Measurements from ENCODE around the gene GJA3.

Gene GJA3

DNA sequence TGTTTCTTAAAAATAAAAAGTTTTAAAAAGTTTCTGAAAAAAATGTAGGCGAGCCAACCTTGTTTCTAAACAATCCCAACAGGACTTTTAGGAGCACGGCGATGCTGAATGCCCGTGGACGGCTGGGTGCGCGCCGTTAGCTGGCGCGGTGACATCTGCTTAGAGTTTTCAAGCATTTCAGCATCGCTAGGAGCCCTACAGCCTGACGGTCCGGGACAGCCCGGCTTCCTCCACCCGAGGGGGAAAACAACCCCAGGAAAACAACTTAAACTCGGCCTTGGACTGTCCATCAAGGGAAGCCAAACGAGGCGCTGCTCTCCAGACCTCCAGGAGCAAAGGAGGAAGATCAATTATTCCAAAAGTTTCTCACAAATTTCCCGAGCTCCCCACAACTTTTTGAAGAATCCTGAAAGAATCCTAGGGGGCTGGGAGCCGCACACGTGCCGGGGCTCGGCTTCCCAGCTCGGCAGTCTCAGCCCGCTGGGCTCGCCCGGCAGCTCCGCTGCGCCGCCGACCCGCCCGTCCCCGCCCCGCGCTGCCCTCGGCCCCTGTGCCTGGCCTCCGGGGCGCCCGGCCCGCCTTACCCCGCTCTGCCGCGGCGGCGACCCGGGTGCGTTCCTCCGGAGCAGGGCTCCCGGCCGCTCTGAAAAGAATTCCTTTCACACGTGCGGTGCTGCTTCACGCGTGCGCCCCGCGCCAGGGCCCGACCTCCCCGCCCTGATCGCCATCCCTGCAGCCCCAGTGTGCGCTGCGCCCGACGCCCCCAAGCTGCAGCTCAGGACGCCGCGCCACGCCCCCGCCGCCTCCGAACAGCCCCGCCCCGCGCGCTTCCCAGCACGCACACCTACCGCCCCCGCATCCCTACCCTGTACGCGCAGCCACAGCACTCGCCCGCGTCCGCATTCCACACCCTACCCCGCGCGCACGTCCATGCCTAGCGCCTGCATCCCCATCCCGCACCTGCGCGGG is at the start of gene GJA3:
Gene GJA3, minus strand, starts transcription at position 747 of the 969 bp plus-strand sequence. CDS start 17,764 bp downstream, outside the sequence.
- Histone ChIP-seq H3K27ac (ENCODE audit: low read depth, low read length) (no peak within 1 kb of the TSS), H3K9ac (ENCODE audit: low read depth, low read length) (no peak within 1 kb of the TSS), H3K27me3 (ENCODE audit: control insufficient read depth, insufficient read depth, low read length) (peaks cover 64% of the 10 kb centered on the region), H3K36me3 (ENCODE audit: control insufficient read depth, insufficient read depth, low read length) (no peaks in the 10 kb centered on the region), H3K4me3 (ENCODE audit: low read depth, low read length) (peak within 1 kb of the TSS; percentile 59), H3K4me1 (ENCODE audit: control insufficient read depth, insufficient read depth, low read length) (no peaks in the 10 kb centered on the region; the same call in 1 of the 2 replicates), H3K9me3 (ENCODE audit: control insufficient read depth, insufficient read depth, low read length) (no peaks in the 10 kb centered on the region)

DNA sequence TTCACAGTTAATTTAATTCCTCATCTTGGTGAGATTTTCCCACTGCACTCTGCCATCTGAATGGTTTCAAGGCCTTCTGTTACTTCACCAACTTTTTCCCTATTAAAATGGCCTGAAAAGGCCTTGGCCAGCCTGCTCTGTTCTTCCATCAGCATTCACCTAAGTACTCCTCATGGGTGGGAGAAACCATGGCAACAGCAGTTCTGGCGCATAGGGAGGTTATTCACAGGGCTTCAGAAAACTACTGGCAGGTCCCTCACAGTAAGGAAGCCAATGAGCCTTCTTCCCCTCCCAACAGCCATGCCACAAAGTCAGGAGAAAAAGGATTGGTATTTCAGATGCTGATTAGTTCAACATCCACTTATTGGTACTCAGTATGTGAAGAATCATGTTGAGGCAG is 49.1 kb upstream of the GJA3 start:
- Histone ChIP-seq H3K27ac (ENCODE audit: low read depth, low read length) (no peak overlapping the region), H3K4me3 (ENCODE audit: low read depth, low read length) (no peak overlapping the region), H3K4me1 (ENCODE audit: control insufficient read depth, insufficient read depth, low read length) (no peaks in the 10 kb centered on the region), H3K9me3 (ENCODE audit: control insufficient read depth, insufficient read depth, low read length) (no peaks in the 10 kb centered on the region), H3K9ac (ENCODE audit: low read depth, low read length) (no peak overlapping the region), H3K27me3 (ENCODE audit: control insufficient read depth, insufficient read depth, low read length) (no peaks in the 10 kb centered on the region), H3K36me3 (ENCODE audit: control insufficient read depth, insufficient read depth, low read length) (no peaks in the 10 kb centered on the region)

DNA sequence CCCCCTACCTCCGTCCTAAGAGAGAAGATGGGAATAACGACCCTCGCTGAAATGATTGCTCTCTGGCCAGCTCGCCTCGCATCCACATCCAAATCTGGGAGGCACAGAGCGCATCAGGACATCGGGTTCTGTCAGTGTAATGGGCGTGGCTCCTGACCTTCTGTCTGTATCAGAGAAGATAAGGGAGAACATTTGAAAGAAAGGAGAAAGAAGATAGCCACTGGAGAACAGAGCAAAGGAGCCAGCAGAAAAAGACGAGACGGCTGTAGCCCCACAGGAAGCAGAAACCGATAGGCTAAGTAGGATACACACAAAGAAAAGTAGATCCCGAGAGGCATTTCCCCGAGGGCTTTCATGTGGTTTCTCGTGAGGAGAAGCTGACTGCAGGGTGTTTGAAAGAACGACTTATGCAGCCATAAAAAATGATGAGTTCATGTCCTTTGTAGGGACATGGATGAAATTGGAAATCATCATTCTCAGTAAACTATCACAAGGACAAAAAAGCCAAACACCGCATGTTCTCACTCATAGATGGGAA is 45.9 kb upstream of the GJA3 start:
- Histone ChIP-seq H3K4me1 (ENCODE audit: control insufficient read depth, insufficient read depth, low read length) (no peaks in the 10 kb centered on the region), H3K36me3 (ENCODE audit: control insufficient read depth, insufficient read depth, low read length) (no peaks in the 10 kb centered on the region), H3K27ac (ENCODE audit: low read depth, low read length) (no peak overlapping the region), H3K4me3 (ENCODE audit: low read depth, low read length) (no peak overlapping the region), H3K9ac (ENCODE audit: low read depth, low read length) (no peak overlapping the region), H3K9me3 (ENCODE audit: control insufficient read depth, insufficient read depth, low read length) (no peaks in the 10 kb centered on the region), H3K27me3 (ENCODE audit: control insufficient read depth, insufficient read depth, low read length) (no peaks in the 10 kb centered on the region; the same call in 1 of the 2 replicates)

DNA sequence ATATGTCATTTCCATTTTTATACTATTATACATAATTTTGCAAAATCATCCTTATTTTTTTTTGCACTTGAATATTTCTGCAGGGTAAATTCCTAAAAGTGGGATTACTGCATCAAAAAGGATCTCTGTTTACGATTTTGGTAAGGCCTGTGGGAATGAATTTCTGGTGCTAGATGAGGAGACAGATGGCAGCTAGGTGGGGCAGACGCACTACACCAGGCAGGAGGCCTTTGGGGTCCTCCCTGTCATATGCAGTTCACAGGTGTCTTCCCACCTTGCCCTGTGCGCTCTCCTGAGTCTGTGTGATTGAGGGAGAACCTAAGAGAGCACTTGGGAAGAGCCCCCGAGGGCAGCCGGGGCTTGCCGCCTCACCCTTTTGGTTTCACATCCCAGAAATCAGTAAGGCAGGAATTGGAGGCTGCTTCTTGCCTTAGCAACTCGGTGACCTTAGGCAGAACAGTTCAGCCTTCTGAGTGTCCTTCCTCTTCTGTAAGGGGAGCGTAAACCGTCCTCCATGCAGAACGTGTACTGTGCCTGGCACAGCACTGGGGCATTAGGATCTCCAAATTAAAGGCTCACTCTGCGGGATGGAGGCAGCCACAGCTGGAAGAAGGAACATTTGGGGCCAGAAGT is 45.3 kb upstream of the GJA3 start:
- no peaks in the 10 kb centered on the region for H3K4me1 ChIP-seq (ENCODE audit: control insufficient read depth, insufficient read depth, low read length)
- H3K9me3 ChIP-seq (ENCODE audit: control insufficient read depth, insufficient read depth, low read length), result no peaks in the 10 kb centered on the region
- no peaks in the 10 kb centered on the region for H3K36me3 ChIP-seq (ENCODE audit: control insufficient read depth, insufficient read depth, low read length)
- H3K27me3 ChIP-seq (ENCODE audit: control insufficient read depth, insufficient read depth, low read length), result no peaks in the 10 kb centered on the region; the same call in 1 of the 2 replicates
- no peak overlapping the region for H3K9ac ChIP-seq (ENCODE audit: low read depth, low read length)
- H3K4me3 ChIP-seq (ENCODE audit: low read depth, low read length), result no peak overlapping the region
- H3K27ac ChIP-seq (ENCODE audit: low read depth, low read length), result no peak overlapping the region

DNA sequence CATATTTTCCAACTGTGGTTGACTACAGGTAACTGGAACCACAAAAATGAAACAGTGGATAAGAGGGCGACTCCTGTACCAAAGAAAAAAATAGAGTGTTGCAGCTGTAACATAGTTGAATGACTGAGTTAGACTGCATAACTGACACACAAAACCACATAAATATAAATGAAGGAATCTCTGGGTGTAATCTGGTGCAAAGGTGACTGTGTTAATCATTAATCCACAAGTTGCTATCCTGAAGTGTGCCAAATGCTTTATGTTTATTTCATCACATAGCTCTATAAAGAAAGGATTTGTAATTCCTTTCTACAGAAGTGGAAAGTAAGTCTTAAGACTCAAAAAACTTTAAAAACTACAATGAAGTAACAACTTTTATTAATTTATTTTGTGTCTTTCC is 37.9 kb upstream of the GJA3 start:
- no peak overlapping the region for H3K4me3 ChIP-seq (ENCODE audit: low read depth, low read length)
- no peaks in the 10 kb centered on the region for H3K36me3 ChIP-seq (ENCODE audit: control insufficient read depth, insufficient read depth, low read length)
- no peak overlapping the region for H3K27ac ChIP-seq (ENCODE audit: low read depth, low read length)
- H3K4me1 ChIP-seq (ENCODE audit: control insufficient read depth, insufficient read depth, low read length), result peaks cover 7% of the 10 kb centered on the region
- H3K9ac ChIP-seq (ENCODE audit: low read depth, low read length), result no peak overlapping the region
- no peaks in the 10 kb centered on the region for H3K9me3 ChIP-seq (ENCODE audit: control insufficient read depth, insufficient read depth, low read length)
- H3K27me3 ChIP-seq (ENCODE audit: control insufficient read depth, insufficient read depth, low read length), result peaks cover 43% of the 10 kb centered on the region

DNA sequence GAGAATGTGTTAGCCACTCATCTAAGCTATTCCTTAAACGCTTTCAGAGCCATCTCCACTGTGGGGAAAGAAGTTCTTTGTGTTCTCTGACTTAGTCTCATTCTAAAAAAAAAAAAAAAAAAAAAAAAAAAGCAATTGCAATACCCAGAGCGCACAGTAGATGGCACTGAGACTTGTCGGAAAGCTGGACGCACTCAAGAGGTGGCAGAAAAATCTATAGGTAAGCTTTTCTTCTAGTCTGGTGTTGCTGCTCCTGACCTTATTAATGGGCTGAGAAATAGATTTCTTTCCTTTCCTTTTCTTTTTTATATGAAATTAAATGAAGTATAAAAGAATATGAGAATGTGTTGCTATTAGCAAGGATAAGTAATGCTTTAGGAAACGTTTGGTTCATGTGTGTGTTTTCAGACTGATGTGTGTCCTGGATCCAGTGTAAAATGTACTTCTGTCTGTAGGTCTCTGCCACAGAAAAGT is 36.5 kb upstream of the GJA3 start:
- H3K4me3 ChIP-seq (ENCODE audit: low read depth, low read length), result no peak overlapping the region
- H3K9ac ChIP-seq (ENCODE audit: low read depth, low read length), result no peak overlapping the region
- H3K4me1 ChIP-seq (ENCODE audit: control insufficient read depth, insufficient read depth, low read length), result peaks cover 12% of the 10 kb centered on the region
- peaks cover 57% of the 10 kb centered on the region for H3K27me3 ChIP-seq (ENCODE audit: control insufficient read depth, insufficient read depth, low read length)
- H3K27ac ChIP-seq (ENCODE audit: low read depth, low read length), result no peak overlapping the region
- H3K36me3 ChIP-seq (ENCODE audit: control insufficient read depth, insufficient read depth, low read length), result no peaks in the 10 kb centered on the region
- H3K9me3 ChIP-seq (ENCODE audit: control insufficient read depth, insufficient read depth, low read length), result no peaks in the 10 kb centered on the region

DNA sequence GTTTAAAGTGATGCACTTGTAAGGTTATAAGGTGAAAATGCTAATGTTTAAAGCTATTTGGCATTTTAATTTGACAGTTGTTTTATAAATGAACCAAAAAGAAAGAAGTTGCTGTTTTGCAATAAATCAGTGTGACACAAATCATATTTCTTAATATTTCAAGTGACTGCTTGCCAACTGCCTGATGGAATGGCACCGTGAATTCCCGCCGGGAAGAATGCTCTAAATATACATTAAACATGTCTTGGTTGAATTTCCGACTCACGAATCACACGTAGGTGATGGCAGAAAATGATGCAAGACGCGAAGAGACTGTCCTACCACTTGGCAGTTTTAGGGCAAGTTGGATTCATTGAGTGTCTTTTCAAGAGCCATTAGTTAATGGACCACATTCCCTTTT is 34.9 kb upstream of the GJA3 start:
- Histone ChIP-seq H3K9me3 (ENCODE audit: control insufficient read depth, insufficient read depth, low read length) (no peaks in the 10 kb centered on the region), H3K9ac (ENCODE audit: low read depth, low read length) (no peak overlapping the region), H3K27me3 (ENCODE audit: control insufficient read depth, insufficient read depth, low read length) (peaks cover 73% of the 10 kb centered on the region), H3K4me1 (ENCODE audit: control insufficient read depth, insufficient read depth, low read length) (peaks cover 18% of the 10 kb centered on the region), H3K36me3 (ENCODE audit: control insufficient read depth, insufficient read depth, low read length) (no peaks in the 10 kb centered on the region), H3K4me3 (ENCODE audit: low read depth, low read length) (no peak overlapping the region), H3K27ac (ENCODE audit: low read depth, low read length) (no peak overlapping the region)

DNA sequence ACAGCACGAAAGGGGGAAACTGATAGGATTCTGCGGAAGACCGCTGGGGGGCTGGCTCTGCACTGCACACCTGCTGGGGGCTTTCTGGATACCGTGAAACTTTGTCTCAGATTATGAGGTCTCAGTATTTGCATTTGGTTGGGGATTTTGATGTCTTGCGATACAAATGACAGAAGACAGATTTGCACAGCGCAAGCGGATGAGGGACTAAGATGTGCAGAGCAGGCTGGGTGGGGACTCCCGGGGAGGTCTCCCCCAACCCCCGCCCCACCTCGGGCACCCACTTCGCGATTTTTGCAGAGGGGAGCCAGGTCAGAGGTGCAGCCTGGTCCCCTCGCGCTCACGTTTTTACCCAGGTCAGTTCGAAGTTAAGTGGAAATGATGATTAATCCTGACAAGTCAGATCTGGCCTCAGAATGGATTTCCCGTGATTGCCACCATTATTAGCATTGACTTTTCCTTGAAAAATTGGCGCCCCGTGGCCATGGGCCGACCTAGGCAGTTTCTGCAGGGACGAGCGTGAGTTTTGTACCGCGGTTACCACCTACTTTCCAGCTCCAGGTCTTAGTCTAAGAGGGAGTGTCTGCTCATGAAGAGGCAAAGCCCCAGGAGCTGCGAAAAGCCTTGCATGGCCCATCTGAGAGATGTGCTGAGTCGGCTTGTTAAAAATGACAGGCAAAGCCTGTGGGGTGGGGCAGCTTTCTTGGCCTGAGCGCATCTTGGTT is 33.2 kb upstream of the GJA3 start:
- Histone ChIP-seq H3K27me3 (ENCODE audit: control insufficient read depth, insufficient read depth, low read length) (peaks cover 90% of the 10 kb centered on the region), H3K4me3 (ENCODE audit: low read depth, low read length) (peak overlapping the region; percentile 55), H3K27ac (ENCODE audit: low read depth, low read length) (no peak overlapping the region), H3K36me3 (ENCODE audit: control insufficient read depth, insufficient read depth, low read length) (no peaks in the 10 kb centered on the region), H3K4me1 (ENCODE audit: control insufficient read depth, insufficient read depth, low read length) (peaks cover 18% of the 10 kb centered on the region), H3K9me3 (ENCODE audit: control insufficient read depth, insufficient read depth, low read length) (no peaks in the 10 kb centered on the region), H3K9ac (ENCODE audit: low read depth, low read length) (no peak overlapping the region)

DNA sequence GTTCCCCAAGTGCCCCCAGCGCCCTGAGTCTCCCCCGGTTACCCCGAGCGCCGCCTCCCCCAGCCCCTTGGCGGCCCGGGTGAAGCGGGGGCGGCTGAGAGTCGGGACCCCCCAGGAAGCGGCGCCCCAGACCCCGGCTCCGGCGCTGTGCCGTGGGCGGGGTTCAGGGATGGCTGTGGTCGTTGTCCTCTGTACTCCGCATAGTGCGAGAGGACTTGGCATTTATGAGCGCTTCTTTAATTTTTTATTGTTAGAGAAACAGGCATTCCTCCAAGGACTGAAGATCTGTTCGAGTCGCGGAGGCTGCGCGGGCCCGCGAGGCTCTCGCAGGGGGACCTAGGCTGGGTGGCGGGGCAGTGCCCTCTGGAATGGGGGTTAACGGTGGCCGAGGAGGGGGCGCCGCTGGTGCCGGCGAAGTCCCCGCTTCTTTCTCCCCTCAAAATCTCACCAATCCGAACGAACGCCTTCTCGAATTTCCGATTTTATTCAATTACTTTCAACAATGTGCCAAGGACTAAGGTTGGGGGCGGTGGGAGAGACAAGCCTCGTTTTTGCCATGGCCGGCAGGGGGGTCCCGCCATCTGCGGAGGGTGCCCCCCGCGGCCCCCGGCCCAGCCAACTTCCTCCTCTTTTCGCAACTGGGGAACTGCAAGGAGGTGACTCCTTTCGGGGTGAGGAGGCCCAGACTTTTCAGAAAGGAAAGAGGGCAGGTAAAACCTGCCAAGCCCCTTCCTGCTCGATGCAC is 32.5 kb upstream of the GJA3 start:
- H3K9ac ChIP-seq (ENCODE audit: low read depth, low read length), result no peak overlapping the region
- H3K4me3 ChIP-seq (ENCODE audit: low read depth, low read length), result peak overlapping the region; percentile 55
- H3K27me3 ChIP-seq (ENCODE audit: control insufficient read depth, insufficient read depth, low read length), result peaks cover 98% of the 10 kb centered on the region
- no peaks in the 10 kb centered on the region for H3K9me3 ChIP-seq (ENCODE audit: control insufficient read depth, insufficient read depth, low read length)
- H3K4me1 ChIP-seq (ENCODE audit: control insufficient read depth, insufficient read depth, low read length), result peaks cover 18% of the 10 kb centered on the region
- no peak overlapping the region for H3K27ac ChIP-seq (ENCODE audit: low read depth, low read length)
- H3K36me3 ChIP-seq (ENCODE audit: control insufficient read depth, insufficient read depth, low read length), result no peaks in the 10 kb centered on the region

DNA sequence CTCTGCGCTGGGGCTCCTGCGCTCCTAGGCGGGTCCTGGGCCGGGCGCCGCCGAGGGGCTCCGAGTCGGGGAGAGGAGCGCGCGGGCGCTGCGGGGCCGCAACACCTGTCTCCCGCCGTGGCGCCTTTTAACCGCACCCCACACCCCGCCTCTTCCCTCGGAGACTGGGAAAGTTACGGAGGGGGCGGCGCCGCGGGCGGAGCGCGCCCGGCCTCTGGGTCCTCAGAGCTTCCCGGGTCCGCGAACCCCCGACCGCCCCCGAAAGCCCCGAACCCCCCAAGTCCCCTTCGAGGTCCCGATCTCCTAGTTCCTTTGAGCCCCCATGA is 31.9 kb upstream of the GJA3 start, which contains the start of gene GJB2:
Gene GJB2, minus strand, starts transcription at position 103 of the 326 bp plus-strand sequence. CDS start 3,357 bp downstream, outside the sequence.
- no peak within 1 kb of the TSS for H3K27ac ChIP-seq (ENCODE audit: low read depth, low read length)
- H3K9me3 ChIP-seq (ENCODE audit: control insufficient read depth, insufficient read depth, low read length), result no peaks in the 10 kb centered on the region
- no peak within 1 kb of the TSS for H3K9ac ChIP-seq (ENCODE audit: low read depth, low read length)
- peaks cover 98% of the 10 kb centered on the region for H3K27me3 ChIP-seq (ENCODE audit: control insufficient read depth, insufficient read depth, low read length)
- H3K4me1 ChIP-seq (ENCODE audit: control insufficient read depth, insufficient read depth, low read length), result peaks cover 18% of the 10 kb centered on the region
- H3K4me3 ChIP-seq (ENCODE audit: low read depth, low read length), result peak within 1 kb of the TSS; percentile 55
- no peaks in the 10 kb centered on the region for H3K36me3 ChIP-seq (ENCODE audit: control insufficient read depth, insufficient read depth, low read length)

Measured in HUES48 (cell line).